Measurements from ENCODE around the gene PRPF19. TPM values are rescaled to one million over a fixed set of nuclear protein-coding genes. Genes with fewer than 3 reads are reported as not detected.

The PRPF19 gene
- total RNA-seq, 1 experiment from 2014 or later, result 204 TPM

GRCh38 chr11:60847896-60848295 lies 58.5 kb downstream of the PRPF19 start:
- no peak overlapping the region for H3K4me3 ChIP-seq (ENCODE audit: low read depth, low read length, poor library complexity, severe bottlenecking)
- no peak overlapping the region for H3K27ac ChIP-seq (ENCODE audit: low read depth, low read length, poor library complexity, severe bottlenecking)
- CTCF ChIA-PET, result no interaction called here
- no TSS peak for BruUV-seq (replicated peaks)
- no peak for DNase-seq (ENCODE audit: low spot score)
- H3K27me3 ChIP-seq (replicated peaks; ENCODE audit: insufficient read depth, low read depth, low read length, poor library complexity), result no peaks in the 10 kb centered on the region
- intact Hi-C loops (cut with micrococcal nuclease; ENCODE audit: unreplicated experiment), result no loop called here
- H3K36me3 ChIP-seq (ENCODE audit: insufficient read depth, low read length, poor library complexity, severe bottlenecking), result peaks cover 44% of the 10 kb centered on the region
- H3K9me3 ChIP-seq (ENCODE audit: low read depth, low read length, poor library complexity, severe bottlenecking), result no peaks in the 10 kb centered on the region
- TF ChIP-seq CTCF (conservative IDR thresholded peaks at IDR 0.05; ENCODE audit: low read depth, low read length), result no peak
- TF ChIP-seq EZH2 (IDR thresholded peaks at IDR 0.05; ENCODE audit: borderline replicate concordance, low read depth, low read length, poor library complexity, severe bottlenecking), result no peak
- POLR2A ChIA-PET (ENCODE audit: low non-redundant PET), result no interaction called here
- H3K4me1 ChIP-seq (ENCODE audit: insufficient read depth, low read length, poor library complexity, severe bottlenecking), result no peaks in the 10 kb centered on the region

GRCh38 chr11:60847281-60847680 lies 59.1 kb downstream of the PRPF19 start:
- no peak for TF ChIP-seq EZH2 (IDR thresholded peaks at IDR 0.05; ENCODE audit: borderline replicate concordance, low read depth, low read length, poor library complexity, severe bottlenecking)
- TF ChIP-seq CTCF (conservative IDR thresholded peaks at IDR 0.05; ENCODE audit: low read depth, low read length), result no peak
- Histone ChIP-seq H3K27ac (ENCODE audit: low read depth, low read length, poor library complexity, severe bottlenecking) (no peak overlapping the region), H3K4me1 (ENCODE audit: insufficient read depth, low read length, poor library complexity, severe bottlenecking) (no peaks in the 10 kb centered on the region), H3K4me3 (ENCODE audit: low read depth, low read length, poor library complexity, severe bottlenecking) (no peak overlapping the region), H3K36me3 (ENCODE audit: insufficient read depth, low read length, poor library complexity, severe bottlenecking) (peaks cover 44% of the 10 kb centered on the region), H3K27me3 (replicated peaks; ENCODE audit: insufficient read depth, low read depth, low read length, poor library complexity) (no peaks in the 10 kb centered on the region), H3K9me3 (ENCODE audit: low read depth, low read length, poor library complexity, severe bottlenecking) (no peaks in the 10 kb centered on the region)
- POLR2A ChIA-PET (ENCODE audit: low non-redundant PET), result no interaction called here
- no TSS peak for BruUV-seq (replicated peaks)
- intact Hi-C loops (cut with micrococcal nuclease; ENCODE audit: unreplicated experiment), result no loop called here
- DNase-seq (ENCODE audit: low spot score), result no peak
- CTCF ChIA-PET, result interaction anchor here (0.7 kb wide), 1 partner anchor 16 kb away, joined by 3 read pairs; no protein-coding TSS in a partner anchor

- H3K4me3 ChIP-seq (ENCODE audit: low read depth, low read length, poor library complexity, severe bottlenecking), result peak overlapping the region; percentile 91
- TF ChIP-seq CTCF (conservative IDR thresholded peaks at IDR 0.05; ENCODE audit: low read depth, low read length), result no peak
- no peak for TF ChIP-seq EZH2 (IDR thresholded peaks at IDR 0.05; ENCODE audit: borderline replicate concordance, low read depth, low read length, poor library complexity, severe bottlenecking)
- H3K36me3 ChIP-seq (ENCODE audit: insufficient read depth, low read length, poor library complexity, severe bottlenecking), result peaks cover 29% of the 10 kb centered on the region
- H3K27me3 ChIP-seq (replicated peaks; ENCODE audit: insufficient read depth, low read depth, low read length, poor library complexity), result no peaks in the 10 kb centered on the region
- no peaks in the 10 kb centered on the region for H3K4me1 ChIP-seq (ENCODE audit: insufficient read depth, low read length, poor library complexity, severe bottlenecking)
- no TSS peak for BruUV-seq (replicated peaks)
- H3K27ac ChIP-seq (ENCODE audit: low read depth, low read length, poor library complexity, severe bottlenecking), result no peak overlapping the region
- intact Hi-C loops (cut with micrococcal nuclease; ENCODE audit: unreplicated experiment), result no loop called here
- DNase-seq (ENCODE audit: low spot score), result no peak
- POLR2A ChIA-PET (ENCODE audit: low non-redundant PET), result no interaction called here
- CTCF ChIA-PET, result no interaction called here
- no peaks in the 10 kb centered on the region for H3K9me3 ChIP-seq (ENCODE audit: low read depth, low read length, poor library complexity, severe bottlenecking)
Observed at GRCh38 chr11:60845338-60845737, 61.0 kb downstream of the PRPF19 start.

All from A673 (cell line).